CD4-positive, alpha-beta T cell treated with Interleukin-17A for 1 hour (primary cell): ENCODE measurements around the gene PRLH.

ENCODE experiments used
- DNase-seq: peaks from one replicate; pipeline ENCODE4 v3.0.0-alpha.2; 2020

PRLH gene, protein sequence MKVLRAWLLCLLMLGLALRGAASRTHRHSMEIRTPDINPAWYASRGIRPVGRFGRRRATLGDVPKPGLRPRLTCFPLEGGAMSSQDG

DNA sequence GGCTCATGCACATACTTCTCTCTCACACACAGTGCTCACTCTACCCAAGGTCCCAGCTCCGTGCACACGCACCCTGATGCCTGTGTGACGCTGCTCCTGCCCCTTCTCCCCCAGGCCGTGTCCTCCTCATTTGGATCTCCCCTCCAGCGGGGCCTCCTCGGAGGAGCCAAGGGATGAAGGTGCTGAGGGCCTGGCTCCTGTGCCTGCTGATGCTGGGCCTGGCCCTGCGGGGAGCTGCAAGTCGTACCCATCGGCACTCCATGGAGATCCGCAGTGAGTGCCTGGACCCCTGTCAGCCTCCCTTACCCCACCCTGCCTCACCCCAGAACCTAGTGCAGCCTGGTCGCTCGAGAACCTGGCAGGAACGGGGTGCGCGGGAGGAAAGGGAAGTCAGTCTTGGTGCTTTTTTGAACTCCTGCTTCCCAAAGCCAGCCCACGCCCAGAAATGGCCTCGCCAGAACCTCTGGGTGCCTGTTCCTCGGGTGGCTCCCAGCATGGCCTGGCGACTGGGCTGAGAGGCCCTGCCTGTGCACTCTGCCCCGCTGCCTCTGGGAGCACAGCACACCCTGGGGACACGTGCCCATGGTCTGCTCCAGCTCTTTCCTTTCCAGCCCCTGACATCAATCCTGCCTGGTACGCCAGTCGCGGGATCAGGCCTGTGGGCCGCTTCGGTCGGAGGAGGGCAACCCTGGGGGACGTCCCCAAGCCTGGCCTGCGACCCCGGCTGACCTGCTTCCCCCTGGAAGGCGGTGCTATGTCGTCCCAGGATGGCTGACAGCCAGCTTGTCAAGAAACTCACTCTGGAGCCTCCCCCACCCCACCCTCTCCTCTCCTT, at the start of gene PRLH:
Gene PRLH (plus strand): TSS at position 174 of the 835 bp plus-strand sequence. CDS start 0 bp downstream, at position 174.
- no peak for DNase-seq

DNA sequence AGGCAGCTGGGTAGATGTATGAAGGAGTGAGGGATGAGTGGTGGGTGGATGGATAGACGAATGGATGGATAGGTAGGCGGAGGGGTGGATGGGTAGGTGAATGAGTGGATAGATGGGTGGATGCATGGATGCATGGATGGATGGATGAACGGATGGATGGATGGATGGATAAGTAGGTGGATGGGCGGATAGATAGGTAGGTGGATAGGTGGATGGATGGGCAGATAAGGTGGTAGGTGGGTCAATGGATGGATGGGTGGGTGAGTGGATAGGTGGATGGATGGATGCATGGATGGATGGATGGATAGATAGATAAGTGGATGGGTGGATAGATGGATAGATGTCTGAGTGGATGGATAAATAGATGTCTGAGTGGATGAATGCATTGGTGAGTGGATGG, 49.2 kb upstream of the PRLH start:
- no peak for DNase-seq

DNA sequence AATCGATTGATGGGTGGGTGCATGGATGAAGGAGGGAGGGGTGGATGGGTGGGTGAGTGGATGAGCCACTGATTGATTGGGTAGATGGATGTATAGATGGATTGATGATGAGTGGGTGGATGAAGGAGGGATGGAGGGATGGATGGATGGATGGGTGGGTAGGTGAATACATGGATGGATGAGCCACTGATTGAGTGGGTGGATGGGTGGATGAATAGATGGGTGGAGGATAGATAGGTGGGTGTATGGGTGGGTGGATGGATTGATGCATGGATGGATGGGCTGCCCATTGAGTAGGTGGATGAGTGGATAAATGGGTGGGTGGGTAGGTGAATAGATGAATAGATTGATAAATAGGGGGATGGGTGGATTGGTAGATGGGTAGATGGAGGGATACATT, 48.4 kb upstream of the PRLH start:
- no peak for DNase-seq

DNA sequence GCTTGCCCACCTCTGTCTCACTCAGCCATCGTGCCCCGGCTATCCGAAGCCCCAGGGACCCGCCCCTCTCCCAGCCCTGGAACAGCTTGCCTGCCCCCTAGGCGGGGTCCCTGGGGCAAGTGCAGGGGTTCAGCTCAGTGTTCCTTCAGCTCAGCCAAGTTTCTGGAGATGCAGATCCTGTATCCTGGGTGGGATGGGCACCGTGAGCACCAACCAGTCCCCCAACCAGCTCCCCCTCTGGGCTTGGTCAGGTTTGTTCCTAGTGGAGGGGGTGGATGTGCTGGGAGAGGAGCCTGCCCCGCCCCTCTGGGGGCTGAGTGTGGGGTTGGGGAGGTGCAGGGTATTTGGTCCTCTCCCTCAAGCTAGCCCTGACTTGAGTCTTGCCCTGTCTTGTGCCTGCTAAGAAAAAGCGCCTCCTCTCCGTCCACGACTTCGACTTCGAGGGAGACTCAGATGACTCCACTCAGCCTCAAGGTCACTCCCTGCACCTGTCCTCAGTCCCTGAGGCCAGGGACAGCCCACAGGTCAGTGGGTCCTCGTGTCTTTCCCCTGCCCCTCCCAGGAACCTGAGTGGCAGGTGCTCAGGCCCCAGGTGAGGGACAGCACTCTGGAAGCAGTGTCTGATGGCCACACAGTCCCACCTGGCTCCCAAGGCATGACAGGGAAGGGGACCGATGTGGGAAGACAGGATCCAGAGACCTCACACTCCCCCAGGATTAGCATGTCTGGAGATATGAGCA, 46.7 kb upstream of the PRLH start:
- no peak for DNase-seq

DNA sequence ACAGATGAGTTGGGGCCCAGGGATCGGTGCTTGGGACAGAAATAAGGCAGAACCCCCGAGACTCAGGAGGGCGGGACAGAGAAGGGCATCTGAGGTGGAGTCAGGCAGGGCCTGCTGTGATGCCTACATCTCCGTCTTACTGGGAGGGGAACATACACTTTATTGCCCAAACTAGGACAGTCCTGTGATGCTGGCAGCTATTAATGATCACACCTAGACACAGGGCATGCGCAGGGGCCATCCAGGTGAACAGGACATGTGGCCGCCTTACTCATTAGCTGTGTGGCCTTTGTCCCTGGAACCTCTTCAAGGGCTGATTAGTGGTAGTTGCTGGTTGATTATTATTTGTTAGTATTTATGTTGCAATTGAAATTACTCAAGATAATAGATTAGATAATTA, 46.1 kb upstream of the PRLH start:
- no peak for DNase-seq

DNA sequence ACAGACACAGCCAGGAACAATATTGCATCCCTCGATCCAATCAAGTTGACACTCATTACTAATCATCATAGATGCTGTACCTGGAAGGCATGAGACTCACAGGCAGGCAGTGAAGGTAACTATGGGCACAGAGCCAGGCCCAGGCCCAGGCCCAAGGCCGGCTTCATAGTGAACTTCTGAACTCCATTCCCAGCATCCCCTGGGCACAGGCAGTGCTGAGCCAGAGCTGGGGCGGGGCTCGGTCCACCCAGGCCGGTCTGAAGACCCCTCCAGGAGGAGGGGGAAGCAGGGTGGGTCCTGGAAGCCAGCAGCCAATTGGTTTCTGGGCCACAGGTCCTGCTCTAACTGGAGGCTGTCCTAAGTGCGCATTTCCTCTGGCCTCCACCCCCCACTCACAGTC, 41.7 kb upstream of the PRLH start:
- DNase-seq, result no peak

DNA sequence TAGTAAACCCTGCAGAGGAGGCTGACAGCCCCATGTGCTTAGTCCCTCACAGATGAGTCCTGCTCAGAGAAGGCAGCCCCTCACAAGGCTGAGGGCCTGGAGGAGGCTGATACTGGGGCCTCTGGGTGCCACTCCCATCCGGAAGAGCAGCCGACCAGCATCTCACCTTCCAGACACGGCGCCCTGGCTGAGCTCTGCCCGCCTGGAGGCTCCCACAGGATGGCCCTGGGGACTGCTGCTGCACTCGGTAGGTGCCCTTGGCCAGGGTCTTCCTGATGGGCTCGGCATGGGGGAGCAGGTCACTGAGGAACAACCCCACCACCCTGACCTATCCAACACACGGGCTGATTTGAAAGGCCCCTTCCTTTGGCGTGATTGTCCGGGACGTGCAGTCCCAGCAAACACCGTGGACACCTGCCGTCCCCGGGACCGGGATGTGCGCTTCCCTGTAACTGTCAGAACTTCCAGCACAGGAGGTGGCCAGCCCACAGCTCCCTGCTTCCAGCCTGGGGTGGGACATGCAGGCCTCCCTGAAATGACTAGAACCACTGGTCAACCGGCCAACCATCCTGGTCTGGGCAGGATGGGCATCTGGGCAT, 40.7 kb upstream of the PRLH start:
- no peak for DNase-seq

DNA sequence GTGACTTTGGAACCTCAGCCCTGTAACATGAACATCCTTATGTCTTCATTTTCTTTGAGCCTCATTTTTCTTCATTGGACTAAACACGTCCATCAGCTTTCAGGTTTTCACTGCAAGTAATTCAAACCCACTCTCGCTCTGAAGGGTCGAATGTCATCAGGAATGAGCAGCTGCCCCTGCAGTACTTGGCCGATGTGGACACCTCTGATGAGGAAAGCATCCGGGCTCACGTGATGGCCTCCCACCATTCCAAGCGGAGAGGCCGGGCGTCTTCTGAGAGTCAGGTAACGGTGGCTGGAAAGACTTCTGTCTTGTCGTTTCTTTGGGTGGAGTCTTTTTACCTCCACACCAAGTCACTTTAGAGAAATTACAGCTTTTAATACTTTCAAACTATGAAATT, 39.1 kb upstream of the PRLH start:
- DNase-seq, result no peak

DNA sequence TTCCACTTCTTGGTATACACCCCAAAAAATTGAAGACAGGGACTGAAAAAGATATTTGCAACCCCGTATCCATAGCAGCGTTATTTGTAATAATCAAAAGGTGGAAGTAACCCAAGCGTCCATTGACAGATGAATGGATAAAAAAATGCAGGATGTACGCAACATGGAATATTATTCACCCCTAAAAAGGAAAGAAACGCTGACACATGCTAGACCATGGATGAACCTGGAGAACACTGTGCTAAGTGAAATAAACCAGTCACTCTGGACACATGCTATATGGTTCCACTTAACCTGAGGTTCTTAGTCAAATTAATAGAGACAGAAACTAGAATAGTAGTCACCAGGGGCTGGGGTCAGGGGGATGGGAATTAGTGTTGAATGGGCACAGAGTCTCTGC, 38.6 kb upstream of the PRLH start:
- no peak for DNase-seq

DNA sequence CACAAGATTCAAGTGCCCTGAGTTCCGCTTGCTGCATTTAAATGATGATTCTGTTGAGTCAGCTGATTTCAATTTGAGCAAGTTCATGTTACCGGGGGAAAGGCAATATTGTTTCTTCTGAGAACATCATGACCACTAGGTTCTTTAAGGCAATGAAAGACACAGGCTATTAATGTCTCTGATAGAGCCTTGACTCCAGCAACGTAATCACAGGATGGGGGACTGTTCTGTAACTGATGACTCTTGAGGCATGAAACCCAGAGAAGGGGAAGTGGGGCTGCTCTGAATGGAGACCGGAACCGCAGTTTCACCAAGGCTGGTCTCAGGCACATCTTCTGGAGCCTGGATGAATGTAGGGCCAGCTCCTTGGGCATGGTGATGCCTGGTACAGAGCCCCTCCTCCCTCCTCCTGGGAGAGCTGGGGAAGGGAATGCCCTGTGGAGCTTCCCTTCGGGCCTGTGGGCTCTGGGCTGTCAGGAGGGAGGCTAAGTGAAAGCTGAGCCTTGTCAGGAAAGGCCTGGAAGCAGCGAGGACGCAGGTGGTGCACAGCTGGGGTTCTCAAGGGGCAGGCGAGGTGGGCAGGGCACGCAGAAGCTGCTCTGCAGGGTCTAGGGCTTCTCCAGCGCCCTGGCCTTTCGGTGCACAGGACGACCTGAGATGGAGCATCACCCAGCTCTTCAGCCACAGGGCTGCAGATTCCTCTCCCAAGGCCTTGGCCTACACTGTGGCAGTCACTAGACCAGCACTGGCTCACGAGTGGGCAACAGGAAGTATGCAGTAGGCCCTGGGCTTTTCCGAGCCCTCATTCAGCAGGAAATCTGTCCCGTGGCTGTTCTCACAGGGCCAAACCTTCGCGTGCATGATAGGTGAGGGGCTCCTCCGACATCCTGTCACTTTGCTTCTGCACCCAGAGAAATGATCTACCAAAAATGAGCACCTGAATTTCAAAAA, 36.6 kb upstream of the PRLH start:
- DNase-seq, result no peak

DNA sequence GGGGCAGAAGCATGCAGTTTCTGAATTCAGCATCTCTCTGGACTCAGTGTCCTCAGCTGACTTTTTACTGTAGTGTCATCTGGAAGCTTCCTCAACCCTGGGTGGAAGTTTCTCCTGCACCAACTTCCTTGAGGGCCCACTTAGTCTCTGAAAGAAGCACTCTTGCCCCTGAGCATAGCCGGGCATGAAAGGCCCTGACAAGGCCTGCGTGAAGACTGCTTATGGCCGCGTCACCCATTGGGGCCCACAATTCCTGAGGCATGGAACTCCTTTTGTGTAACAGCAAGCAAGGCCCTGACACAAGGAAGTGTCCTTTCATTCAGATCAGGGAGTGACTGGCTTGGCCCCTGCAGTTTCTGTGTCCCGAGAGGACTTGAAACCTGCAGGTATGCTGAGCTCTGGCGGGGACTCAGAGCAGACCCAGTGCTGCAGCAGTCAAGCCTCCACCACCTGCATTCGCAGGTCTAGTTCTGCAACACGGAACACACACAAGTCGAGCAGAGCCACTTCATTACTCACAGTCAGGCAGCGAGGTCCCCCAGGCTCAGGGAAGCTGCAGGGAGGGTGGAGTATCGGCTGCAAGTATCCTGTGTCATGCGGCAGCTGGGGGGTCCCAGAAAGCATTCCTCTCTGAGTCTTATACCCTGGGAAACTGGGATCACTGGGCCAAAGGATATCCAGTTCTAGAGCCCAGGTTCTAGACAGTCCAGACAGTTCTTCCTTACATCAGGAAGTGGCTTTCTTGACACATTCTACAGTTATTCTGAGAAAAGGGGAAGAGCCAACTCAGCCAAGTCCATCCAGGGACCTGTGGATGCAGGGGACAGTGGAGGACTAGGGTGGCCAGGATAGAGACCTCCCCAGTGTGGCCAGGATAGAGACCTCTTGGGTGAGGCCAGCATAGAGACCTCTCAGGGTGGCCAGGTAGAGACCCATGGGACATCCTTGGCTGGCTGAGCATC, 35.6 kb upstream of the PRLH start:
- no peak for DNase-seq

DNA sequence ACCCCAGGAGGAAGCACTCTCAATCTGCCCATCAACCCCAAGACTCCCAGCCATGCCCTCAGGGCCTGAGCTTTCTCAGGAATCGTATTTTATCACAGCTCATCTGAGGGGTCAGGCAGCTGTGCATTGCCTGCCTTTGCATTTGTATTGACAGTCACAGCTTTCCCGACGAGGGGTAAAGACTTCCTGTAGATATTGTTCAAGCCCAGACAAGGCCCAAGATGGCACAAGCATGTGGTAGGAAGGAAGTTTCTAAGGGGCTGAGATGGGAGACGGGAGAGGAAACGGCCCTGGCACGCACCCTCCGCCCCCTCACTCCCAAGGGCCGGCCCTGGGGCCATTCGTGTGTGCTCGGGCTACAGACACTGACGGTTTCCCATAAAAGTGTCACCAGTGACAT, 34.2 kb upstream of the PRLH start:
- no peak for DNase-seq

DNA sequence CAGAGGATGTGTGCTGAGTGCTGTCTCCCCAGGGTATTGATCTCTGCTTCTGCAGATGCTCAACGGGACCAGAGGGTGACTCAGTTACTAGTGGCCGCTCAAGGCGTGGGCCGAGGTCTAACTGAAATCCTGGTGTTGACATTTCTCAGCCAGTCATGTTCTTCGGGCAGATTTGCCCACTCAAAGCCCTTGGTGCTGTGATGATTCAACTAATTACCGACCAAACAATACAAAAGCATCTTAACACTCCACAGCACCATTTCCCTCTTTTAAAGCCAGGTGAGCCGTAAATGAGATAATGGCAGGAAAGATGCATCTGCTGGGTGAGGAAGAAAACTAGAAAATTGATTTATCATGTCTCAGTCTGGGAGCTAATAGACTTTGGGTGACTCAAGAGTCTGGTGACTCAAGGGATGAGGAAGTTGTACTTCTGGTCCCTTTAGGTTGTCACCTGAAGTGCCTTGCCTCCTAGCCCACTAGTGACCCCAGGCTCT, 32.7 kb upstream of the PRLH start:
- no peak for DNase-seq

DNA sequence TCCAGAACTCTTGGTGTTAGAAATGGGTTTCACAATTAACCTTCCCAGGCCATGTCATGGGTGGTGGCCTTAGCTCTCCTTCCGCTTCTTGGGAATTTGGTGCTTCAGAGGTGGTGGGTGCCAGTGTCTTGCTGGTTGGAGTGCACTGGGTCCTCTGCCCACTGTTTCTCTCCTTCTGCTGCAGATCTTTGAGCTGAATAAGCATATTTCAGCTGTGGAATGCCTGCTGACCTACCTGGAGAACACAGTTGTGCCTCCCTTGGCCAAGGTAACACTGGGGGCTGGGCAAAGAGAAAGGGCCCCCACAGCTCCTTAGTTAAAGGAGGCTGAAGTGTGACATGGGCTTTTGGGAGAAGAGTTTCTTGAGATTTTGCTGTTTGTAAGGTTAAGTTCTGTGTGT, 32.0 kb upstream of the PRLH start:
- DNase-seq, result no peak

DNA sequence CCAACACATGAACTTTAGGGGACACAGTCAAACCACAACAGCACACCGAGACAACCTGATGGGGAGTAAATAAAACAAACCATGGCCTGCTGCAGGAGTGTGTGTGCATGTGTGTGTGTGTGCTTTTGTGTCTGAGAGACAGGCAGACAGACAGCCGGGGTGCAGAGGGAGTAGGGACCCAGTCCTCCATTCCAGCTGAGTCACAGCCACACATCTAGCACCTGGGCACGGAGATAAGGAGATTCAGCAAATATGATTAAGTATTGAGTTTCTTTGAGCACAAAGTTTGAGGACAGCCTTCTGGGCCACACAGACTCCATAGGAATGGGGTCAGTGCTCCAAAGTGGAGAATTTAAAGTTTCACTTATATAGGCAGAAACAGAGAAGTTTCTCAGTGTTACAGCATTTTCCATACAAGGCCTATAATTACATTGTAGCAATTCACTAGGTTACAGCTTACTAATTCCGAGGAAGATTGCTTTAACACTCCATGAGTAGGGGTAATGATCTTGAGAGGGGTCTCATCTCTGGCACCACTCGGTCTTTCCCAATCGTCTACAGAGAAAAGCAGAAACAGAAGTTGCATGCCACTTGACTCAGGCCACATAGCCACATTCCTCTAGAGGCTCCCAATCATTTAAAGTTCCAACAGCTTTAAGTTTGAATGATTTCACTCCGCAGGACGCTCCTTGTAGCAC, 30.8 kb upstream of the PRLH start:
- DNase-seq, result no peak

DNA sequence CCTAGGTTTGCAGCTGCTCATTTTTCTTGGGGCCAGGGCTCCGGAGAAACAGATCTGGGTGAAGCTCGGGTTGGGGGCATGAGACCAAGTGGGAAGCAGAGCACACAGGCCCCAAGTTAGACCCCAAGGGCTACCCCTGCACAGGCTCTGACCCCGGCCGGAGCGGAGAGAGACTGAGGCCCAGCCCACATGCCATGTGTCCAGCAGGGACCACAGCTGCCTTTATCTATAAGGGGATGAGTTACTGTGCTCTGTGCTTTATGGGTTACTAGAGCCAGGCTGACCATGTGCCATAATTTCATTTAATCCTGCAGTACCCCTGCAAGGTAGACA, 30.3 kb upstream of the PRLH start:
- no peak for DNase-seq

DNA sequence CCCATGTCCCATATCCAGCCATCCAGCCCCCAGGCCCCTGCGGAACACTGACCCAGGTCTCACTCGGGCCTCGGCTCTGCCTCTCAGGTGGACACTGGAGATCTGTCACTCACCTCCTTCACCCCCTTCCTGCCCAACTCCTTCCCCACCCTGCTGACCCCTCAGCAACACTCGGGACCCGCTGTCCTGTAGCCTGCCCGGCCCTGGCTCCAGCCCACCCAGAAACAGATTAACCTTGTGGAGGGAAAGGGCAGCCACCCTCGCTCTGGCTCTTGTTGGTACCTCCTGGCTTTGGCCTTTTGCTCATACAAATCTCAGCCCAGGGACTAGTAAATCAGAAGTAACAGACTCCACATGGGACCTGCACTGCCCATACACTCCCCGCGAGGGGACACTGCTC, 29.8 kb upstream of the PRLH start:
- DNase-seq, result no peak

DNA sequence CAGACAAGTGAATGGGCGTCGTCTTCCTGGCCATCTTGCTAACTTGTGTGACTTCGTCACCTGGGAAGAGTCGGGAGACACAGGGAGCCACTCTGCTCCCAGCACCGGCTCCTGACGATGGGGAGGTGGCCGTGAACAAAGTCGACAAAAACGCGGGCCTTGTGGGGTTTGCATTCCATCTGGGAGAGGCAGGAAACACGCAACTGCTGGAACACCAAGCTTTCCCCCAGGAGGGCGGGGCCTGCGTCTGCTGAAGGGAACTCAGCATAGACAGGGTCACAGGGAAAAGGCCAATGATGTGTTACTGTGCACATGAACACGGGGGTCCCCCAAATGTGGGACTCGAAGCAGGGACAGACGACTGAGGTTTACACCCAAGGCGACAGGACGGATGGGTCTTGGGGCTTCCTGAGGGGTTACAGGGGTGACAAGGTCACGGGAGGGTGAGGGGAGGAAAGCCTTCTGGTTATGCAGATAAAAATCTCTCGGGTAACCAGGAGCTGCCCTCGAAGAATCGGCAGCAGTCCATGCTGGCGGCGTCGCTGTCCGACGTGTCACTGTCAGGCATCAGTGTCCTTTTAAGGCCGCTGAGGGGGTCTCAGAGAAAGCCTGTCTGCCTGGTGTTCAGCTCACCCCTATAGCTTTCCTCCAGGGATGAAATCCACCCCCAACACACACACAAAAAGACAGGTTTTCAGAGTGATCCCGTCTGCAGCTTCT, 28.2 kb upstream of the PRLH start:
- no peak for DNase-seq

DNA sequence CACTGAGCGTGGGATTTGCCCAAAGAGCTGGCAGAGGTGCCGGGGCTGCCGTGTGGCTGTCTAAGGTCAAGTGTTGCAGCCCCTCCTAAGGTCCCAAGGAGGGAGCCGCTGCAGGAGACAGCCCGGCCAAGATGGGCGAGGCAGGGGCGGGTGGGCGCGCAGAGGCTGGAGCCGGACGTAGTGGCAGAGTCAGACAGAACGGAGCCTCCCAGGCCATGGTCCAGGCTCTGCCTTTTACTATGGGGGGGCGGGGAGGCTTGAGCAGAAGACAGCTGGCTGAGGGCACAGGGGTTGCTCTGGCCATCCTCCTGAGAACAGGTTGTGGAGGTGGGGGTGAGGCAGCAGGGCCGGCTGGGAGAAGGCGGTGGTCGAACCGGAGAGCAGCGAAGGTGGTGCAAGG, 27.5 kb upstream of the PRLH start:
- no peak for DNase-seq

DNA sequence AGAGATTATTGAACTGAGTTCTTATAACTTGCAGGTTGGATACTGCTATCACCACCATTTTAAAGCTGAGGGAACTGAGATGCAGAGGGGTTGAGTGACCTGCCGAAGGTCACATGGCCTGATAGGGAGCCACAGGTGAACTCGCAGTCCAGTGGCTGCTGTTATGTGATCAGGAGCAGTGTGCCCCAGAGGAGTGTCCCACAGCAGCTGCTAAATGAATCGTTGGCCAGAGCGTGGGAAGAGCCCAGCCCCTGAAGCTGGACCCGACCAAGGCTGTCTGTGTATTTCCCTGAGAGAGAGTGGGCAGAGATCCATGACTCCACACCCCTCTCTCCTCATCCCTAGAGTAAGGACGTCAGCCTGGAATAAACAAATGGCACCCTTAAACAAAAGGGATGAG, 26.7 kb upstream of the PRLH start:
- no peak for DNase-seq
